GM19463 (cell line): ENCODE measurements around the gene FKBP15.

Source experiments
- ATAC-seq: cut with Tn5 transposase; IDR thresholded peaks from one replicate; pipeline ENCODE4 v1.9.1; 2021; ENCODE audit warnings: mild to moderate bottlenecking, moderate library complexity; ENCODE audit not compliant: unreplicated experiment

Gene FKBP15

DNA sequence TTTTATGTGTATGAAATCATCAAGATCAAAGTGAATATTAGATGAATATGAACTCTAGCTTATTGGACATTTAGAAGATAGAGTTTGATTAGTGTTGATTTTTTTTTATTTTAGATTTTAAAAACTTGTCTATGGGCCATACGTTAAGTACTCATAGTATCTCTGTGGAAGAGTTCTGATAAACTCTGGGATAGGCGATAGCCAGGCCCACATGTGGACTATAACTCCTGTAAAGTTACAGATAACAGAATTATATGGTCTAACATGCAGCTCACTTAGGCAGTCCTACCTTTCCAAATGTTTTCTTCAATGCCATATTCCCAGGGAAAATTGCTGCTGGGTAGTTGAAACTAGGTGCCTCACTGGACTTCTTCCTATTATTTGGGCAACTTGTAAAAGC is 10.6 kb upstream of the FKBP15 start:
- ATAC-seq: no peak

DNA sequence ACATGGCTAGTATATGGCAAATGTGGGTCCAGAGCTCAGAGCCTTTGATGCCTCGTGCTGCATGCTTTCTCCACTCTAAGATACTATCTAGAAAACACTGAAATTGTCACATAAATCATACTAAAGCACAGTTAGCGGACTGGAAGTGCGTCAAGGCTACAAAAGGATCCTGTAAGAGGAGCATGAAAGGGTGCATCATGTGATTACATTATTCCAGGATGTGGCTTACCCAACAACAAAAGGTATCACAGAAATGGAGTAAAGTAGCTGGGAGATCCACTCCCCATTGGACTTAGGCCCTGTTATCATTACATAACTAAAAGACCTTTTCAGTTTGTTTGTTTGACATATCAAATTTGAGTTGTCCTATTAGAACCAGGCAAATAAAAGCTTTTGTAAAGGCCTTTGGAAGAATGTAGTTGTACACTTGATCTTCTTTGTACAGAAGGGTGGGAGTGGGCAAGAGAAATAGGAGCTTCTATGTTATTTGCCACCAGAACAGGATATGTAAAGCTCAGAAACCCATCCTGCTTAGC is 7.1 kb upstream of the FKBP15 start:
- no peak for ATAC-seq

DNA sequence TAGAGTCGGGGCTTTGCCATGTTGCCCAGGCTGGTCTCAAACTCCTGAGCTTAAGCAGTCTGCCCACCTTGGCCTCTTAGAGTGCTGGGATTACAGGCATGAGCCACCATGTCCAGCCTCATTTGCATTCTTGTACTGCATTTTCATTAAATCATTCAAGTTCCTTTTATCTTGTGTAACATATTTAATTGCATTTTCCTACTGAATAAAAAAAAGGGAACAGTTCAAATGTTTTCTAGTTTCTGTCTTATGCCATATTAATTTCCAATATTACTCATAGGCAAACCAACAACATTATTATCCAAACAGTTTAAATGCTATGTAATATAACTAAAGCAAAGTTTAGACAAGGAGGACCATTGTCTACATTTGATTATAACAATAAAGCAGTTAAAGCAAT is 6.4 kb upstream of the FKBP15 start:
- ATAC-seq: no peak

DNA sequence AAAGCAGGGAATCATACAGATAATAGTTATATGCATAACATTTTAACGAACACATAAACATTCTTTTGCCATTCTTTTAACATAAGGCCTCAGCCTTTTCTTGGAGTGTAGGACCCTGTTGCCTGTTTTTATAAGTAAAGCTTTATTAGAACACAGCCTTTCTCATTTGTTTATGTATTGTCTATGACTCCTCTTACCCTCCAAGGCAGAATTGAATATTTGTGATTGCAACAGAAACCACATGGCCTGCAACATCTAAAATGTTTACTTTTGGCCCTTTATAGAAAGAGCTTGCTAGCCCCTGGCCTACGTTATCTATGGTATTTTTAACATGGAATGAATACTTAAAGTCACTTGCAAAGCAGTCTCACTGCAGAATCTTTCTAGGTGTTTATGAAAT is 2.9 kb upstream of the FKBP15 start:
- no peak for ATAC-seq

DNA sequence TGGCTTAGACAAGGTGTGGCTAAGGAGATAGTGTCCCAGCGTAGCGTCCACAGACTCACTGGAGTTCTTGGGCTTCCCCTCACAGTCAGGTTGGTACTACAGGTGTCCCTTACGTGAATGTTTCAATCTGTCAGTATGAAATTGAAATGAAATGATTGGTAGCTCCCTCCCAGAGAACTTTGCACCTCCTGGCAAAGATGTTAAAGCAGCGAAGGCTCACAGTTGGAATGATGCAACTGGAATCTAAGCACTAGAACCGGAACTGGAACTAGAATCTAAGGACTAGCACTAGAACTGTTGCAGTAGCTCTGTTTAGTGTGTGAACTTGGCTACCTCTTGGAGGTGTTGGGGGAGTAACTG is 1.4 kb upstream of the FKBP15 start:
- no peak for ATAC-seq

DNA sequence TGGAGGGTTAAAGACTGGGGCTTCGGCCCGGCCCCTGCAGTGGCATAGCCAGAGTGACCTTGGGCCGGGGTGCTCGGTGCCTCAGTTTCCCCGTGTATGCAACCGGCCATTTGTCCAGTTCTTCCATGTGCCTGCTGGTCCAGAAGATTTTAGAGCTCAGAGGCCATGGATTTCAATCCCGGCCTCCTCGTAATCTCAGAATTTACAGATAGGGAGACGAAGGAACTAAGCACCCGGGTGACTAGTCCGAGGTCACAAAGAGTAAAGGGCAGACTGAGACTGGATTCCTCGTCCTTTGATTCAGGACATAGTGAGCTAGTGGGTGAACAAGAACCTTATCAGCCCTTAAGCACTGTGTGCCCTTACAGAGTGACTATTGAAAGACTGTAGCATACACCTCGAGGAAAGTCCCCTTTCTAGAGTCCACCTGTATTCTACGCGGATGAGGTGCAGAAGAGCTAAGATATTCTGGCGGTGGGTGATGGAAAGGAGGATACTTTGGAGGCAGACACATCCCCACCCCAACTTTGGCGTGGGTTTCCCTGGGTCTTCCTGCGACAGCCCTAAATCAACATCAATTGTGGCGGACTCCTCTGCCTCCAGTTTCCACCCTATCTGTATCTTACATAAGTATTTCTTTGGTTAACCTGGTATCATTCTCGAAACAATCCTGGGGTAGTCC is 864 bp upstream of the FKBP15 start:
- ATAC-seq: no peak

DNA sequence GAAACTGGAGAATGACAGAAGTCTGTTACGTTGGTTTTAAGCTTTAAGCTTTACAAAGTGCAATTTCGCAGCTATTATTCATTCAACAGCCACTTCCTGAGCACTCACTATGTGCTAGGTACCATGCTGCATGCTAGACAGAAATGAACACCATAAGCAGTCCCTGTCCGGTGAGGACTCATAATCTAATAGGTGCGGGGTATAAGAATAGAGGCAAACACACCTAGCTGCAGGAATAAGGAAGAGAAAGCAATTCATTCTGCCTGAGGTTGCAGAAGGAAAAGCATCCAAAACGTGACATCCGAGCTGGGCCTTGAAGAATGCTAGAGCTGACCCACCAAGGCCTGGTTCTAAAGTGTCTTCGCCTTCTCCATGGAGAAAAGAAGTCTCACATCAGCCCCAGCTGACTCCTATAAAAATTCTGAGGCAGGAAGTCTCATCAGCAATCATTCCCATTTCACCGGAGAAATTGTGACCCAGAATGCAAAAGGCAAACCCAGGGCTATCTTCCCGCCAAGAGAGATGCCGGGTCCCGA is 542 bp downstream of the FKBP15 start:
- no peak for ATAC-seq

DNA sequence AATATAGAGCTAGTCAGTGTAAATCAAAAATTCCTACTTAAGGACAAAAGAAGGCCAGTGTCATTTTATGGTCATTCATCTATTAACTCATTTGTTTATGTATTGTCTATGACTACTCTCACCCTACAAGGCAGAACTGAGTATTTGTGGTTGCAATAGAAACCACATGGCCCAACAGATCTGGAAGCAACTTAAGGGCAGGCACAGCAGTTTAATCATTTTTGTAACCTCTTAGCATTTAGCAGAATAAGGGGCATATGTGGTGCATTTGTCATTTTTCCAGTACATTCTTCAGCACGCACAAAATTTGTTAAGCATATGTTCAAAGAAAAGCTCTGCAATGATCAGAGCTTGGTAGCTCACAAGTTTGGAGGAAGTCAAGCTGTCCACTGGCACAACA is 1.1 kb downstream of the FKBP15 start:
- peak; percentile 50 for ATAC-seq

DNA sequence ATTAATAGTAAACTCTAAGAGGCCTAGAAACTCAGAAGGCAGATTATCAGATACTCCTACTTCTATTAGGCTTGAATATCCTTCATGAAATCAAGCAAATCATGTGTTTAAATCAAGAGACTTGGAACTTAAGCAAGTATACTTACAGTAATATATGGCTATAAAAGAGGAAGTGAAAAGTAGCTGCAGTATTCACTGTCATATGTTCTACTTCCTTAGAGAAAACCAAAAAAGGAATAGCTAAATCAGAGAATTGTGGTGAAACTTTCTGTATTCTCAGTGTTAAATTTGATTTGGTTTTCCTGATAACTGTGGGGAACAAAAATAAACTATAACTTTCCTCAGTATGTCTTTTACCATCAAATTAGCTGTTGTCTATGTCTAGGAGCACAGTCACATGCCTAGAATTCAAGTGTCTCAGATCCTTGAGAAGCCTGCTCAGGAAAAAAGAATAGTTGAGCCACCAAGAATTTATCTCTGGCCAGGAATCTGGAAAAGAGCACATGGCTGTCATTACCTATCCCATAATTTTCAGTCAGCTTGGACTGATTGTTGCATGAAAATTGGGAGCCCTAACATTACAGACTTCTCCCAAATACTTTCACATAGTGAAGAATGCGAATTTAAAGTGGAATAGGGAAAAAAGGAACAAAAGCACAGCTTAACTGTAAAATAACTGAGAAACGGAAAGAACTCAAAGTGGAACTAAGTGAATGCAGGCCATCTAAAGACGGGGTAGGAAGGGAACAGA is 1.7 kb downstream of the FKBP15 start:
- peak; percentile 19 for ATAC-seq

DNA sequence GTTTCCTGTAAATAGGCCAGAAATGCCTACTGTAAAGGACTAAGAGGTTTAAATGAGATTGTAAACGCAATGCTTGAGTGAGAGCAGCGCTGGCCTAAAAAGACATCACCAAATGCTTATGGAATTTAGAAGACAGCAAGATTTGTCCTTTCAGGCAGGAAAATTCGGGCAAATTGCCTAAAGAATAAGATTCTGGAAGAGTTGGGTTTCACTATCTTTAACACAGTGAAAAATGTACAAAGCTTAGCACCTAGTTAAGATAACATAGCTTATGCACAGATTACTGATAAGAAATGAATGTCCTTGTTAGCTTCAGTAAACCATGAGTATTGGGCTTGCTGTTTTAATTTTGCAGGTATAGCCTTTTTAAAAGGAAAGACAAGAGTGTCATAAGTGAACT is 4.7 kb downstream of the FKBP15 start:
- no peak for ATAC-seq

DNA sequence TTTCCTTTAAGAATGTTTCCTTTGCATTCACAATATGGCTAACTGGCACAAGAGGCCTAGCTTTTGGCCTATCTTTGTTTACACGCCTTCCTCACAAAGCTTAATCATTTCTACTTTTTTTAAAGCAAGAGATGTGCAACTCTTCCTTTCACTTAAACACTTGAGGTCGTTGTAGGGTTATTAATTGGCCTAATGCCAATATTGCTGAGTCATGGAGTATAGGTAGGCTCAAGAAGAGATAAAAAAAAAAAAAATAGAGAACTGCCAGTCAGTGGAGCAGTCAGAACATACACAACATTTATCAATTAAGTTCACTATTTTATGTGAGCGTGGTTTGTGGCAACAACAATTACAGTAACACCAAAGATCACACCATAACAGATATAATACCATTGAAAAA is 5.9 kb downstream of the FKBP15 start:
- ATAC-seq: no peak

DNA sequence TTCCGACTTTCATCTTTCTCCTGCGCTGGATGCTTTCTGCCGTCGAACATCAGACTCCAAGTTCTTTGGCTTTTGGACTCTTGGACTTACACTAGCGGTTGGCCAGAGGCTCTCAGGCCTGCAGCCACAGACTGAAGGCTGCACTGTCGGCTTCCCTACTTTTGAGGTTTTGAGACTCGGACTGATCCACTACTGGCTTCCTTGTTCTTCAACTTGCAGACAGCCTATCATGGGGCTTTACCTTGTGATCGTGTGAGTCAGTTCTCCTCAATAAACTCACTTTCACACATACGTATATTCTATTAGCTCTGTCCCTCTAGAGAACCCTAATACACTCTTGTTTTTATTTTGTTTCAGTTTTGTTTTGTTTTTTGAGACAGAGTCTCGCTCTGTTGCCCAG is 10.3 kb downstream of the FKBP15 start:
- no peak for ATAC-seq

DNA sequence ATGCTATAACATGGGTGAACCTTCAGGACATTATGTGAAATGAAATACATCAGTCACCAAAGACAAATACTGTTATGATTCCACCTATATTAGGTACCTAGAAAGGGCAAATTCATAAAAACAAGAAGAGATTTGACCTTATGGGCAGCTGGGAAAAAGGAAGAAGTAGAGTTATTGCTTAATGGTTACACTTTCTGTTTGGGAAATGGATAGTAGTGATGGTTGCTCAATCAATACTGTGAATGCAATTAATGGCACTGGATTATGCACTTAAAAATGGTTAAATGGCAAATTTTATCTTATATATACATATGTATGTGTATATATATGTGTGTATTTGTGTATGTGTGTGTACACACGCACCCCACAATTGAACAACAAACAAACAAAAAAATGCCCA is 15.2 kb downstream of the FKBP15 start:
- no peak for ATAC-seq

DNA sequence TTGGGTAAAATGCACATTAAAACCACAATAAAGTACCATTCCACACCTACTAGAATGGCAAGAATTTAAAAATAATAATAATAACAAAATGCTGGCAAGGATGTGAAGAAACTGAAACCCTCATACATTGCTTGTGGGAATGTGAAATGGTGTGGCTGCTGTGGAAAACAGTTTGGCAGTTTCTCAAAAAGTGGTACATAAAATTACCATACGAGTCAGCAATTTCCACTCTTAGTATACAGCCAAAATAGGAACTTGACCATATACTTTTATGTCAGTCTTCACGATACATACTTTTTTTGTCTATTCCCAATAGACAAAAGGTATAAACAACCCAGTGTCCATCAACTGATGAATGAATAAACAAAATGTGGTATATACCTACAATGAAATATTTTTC is 15.6 kb downstream of the FKBP15 start:
- ATAC-seq: no peak

DNA sequence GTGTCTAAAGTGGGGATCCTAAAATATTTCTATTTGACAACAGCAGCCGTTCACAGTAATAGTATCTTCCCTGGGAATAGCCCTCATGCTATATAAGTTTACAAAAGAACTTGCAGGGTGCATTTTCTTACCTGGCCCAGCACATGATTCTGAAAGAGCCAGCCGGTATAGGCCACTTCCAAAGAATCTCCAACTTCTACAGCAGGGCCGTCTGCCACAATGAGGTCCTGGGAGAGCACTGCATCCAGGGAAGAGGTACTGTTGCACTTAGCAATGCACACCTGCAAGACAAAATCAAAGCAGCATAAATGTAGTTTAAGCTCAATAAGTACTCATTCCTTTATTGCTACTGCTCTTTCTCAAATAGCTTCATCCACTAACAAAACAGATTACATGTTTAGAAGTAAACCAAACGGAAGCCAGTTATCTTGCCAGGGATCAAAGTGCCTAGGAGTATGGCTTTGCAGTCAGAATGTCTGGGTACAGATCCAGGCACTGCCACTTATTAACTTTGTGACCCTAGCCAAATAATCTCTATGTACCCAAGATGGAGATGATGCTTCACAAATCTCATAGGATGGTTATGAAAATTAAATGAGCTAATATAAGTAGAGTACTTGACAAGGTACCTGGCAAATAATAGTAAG is 21.3 kb downstream of the FKBP15 start:
- ATAC-seq: no peak

DNA sequence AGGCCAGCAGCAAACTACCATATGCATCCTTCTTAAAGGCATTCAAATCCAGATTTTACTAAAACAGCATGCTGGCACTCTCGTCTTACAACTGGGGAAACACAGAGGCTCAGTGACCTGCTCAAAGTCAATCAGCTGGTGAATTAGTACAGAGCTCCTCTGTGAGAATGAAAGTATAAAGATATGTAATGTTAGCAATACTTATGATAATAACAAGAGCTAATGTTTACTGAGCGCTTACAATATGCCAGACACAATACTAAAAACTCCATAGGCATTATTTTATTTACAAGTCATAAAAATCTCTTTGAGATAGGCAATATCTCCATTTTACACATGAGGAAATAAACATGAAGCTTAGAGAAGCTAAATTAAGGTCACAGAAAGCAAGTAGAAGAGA is 28.6 kb downstream of the FKBP15 start:
- ATAC-seq: no peak

DNA sequence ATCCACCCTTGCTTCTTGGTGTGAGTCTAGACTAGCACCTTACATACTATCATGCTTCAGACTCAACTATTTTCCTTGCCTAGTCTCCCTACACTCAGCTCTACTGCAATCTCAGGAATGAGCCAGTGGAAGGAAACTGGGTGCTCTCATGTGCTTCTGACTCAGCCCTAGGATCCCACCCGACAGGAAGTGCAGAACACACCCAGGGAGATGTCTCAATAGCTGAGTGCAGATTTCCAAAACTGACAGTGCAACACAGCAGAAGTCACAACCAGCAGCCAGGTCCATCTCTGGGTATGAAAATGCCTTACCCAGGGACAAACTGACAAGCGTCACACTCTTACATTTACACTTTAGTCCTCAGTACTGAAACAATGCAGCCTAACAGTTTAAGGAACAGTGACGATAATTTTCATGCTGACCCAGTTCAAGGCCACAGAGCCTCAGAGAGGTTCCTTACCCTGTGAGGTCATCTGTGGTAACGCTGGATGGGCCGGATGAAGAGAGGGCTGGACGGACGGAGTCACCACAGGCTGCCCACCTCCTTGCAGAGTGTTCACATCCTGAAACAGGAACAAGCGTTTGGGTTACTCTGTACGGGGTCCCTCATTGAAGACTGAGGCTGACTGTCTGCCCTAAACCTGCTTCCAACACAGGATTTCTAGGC is 33.0 kb downstream of the FKBP15 start:
- no peak for ATAC-seq

DNA sequence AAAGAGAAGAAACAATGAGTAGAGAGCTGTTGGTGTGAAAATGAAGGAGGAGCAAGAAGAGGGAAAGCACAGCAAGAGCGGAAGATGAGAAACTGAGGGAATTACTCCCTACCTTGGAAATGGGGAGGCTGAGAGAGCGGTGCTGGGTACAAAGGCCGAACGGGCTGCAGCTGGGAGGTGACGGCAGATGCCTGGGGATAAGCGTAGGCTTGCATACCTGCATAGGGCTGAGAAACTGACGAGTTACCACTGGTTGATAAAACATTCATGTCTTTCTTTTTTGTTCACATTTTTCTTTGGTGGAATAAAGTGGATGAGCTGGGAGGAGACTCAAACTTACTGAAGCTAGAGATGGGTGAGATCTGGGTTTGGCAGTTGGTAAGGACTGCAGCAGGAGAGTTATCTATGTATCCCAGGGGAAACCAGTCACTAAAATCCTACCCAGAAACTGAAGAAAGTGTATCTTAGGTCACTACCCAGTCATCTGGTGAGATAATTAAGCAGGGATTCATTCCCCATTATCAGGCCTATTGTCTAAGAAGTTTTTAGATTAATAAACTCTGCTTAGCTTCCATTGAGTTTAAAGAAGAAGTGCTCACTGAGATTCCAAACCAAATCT is 34.8 kb downstream of the FKBP15 start:
- no peak for ATAC-seq

DNA sequence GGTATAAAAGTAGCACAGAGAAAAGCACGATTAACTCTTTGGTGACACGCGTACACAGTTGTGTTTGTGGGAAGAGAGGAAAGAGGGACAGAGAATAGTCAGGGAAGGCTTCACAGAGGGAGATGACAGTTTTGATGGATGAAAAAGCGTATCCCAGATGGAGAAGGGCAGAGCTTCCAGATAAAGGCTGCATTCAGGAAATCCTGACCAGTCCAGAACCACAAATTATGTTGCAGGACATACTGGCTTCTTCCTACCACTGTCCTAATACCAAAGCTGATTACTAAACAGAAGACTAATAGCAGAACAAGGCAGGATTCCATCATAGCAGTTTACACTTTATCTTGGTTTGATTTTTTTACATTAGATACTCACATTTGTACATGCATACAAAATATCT is 35.8 kb downstream of the FKBP15 start:
- ATAC-seq: no peak

DNA sequence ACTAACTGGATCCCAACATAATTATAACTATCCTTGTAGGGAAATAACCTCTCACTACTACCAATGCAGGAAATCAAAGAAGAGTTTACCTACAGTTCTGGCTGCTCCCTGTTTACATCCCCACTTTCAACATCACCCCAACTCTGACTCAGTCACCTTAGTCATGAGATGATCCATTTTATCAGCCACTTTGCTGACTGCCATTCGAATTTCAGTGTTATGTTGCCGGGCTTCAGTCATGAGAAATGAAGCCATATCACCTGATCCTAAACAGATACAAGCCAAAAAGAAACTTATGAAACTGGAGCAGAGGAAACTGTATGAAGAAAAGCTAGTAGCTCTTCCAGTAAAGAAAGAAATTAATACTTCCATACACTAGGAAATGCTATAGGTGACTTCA is 36.5 kb downstream of the FKBP15 start:
- no peak for ATAC-seq

DNA sequence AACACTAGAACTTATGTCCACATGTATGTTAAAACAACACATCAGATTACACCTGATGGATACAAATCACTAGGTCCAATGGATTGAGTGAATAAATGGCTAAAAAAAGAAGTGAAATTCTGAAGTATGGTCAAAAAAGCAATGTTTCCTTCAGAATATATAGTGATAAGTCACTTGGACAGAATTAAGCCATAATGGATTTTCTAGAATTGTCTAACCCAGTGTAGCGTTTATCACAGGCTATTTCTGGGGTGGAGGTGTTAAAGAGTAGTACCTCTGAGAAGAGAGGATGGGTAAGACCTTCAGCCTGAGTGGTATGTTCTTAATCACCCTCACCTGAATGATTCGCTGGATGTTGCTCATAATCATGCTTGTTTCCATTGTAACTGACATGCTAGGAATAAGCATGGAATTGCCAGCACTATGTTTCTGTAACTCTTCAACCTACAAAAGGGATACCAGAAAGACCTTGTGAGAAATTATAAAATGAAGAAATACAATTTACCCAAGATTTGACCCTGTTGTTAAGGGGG is 37.1 kb downstream of the FKBP15 start:
- ATAC-seq: no peak
